Breast epithelium (tissue), 4 donors: ENCODE results near the gene NT5DC2. TPM values are rescaled to one million over a fixed set of nuclear protein-coding genes. Genes with fewer than 3 reads are reported as not detected.

Experiments
- DNase-seq, 2 donors: peaks; one replicate each; pipeline ENCODE4 v3.0.0-alpha.2; 2019; ENCODE audit warnings: low spot score in 2 of 2
- H3K27ac ChIP-seq, 2 donors: fragments of 200-600 bp; sonication (generic) in 1 of 2; one replicate each; pipeline ENCODE4 v1.5.1; 2016 to 2019; ENCODE audit warnings: mild to moderate bottlenecking in 1 of 2
- H3K27me3 ChIP-seq, 2 donors: fragments of 200-600 bp; sonication (generic) in 1 of 2; one replicate each; pipeline versions ENCODE4 v1.5.1 to v1.6.0; 2017 to 2019; ENCODE audit warnings: control low read depth in 1 of 2, mild to moderate bottlenecking in 1 of 2
- H3K36me3 ChIP-seq: fragments of 200-600 bp; one replicate; pipeline ENCODE4 v1.5.1; 2019
- H3K4me1 ChIP-seq, 2 donors: fragments of 200-600 bp; sonication (generic); one replicate each; pipeline ENCODE4 v1.5.1; 2016 to 2019; ENCODE audit warnings: control low read depth in 1 of 2
- H3K4me3 ChIP-seq, 3 donors: fragments of 200-600 bp; sonication (generic); 1 replicate in 2 of 3; 2 replicates in 1 of 3; pipeline ENCODE4 v1.5.1; 2016 to 2019; ENCODE audit warnings: mild to moderate bottlenecking in 3 of 3, moderate library complexity in 2 of 3
- H3K9me3 ChIP-seq, 2 donors: fragments of 200-600 bp; sonication (generic) in 1 of 2; one replicate each; pipeline ENCODE4 v1.5.1; 2016 to 2019; ENCODE audit warnings: control low read depth in 1 of 2
- POLR2A ChIP-seq: fragments of 450-650 bp; IDR thresholded peaks from one replicate; pipeline ENCODE4 v1.6.1; 2016; ENCODE audit warnings: antibody characterized with exemption, mild to moderate bottlenecking, moderate library complexity
- POLR2AphosphoS5 ChIP-seq, 3 donors: sonication (generic); formaldehyde crosslinking; IDR thresholded peaks; one replicate each; pipeline ENCODE4 v1.6.1; 2017; ENCODE audit warnings: antibody characterized with exemption in 3 of 3
- intact Hi-C: fragments of 100-400 bp; cut with DNase I; formaldehyde crosslinking; loops from one replicate; pipeline ENCODE4 v1.15.1; 2023; ENCODE audit warnings: low total_unique reads
- total RNA-seq, 3 donors: library from RNA; depleted of rRNA; stranded (reverse); fragments of >200 nt; gene quantifications; one replicate each; pipeline ENCODE4 v1.1.0, GENCODE V29; 2016
- TF ChIP-seq, protein P1 (sequence below), 3 donors: fragments of 450-650 bp; IDR thresholded peaks; one replicate each; pipeline ENCODE4 v1.5.1; 2016 to 2017; ENCODE audit warnings: antibody characterized with exemption in 3 of 3, mild to moderate bottlenecking in 3 of 3, moderate library complexity in 3 of 3

Gene NT5DC2
- 10 to 100 TPM; 26.5 to 35.7 (median 28.6) TPM for total RNA-seq

DNA sequence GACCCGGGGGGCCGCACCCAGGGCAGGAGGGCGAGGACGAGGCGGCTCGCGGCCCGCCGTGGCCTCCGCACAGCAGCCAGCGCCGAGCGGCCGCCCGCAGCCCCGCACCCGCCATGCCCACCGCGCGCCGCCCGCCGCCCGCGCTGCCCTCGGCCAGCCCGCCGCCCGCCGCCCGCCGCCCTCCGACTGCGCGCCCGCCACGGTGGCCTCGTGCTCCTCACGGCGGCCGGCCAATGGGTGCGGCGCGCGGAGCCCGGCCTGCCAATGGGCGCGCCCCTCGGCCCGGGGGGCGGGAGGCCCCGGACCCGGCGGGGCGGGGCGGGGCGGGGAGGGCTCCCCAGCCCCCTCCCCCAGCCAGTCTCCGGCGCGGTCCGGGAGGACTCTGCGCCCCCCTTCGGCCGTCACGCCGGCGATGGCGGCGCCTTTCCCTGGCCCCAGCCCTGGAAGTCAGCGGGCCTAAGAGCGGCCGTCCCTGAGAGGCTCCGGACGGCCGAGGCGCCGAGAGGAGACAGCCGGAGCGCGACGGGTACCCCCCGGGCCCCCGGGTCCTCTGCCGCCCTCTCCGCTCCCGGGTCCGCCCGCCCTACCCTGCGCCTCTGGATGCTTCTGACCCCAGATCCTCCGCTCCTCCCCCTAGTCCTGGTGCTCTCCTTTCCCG, at the start of gene NT5DC2:
NT5DC2 (minus strand) TSS at position 235 of the 658 bp plus-strand sequence; CDS start at position 115, 120 bp downstream.
- TF ChIP-seq POLR2A (no peak), POLR2AphosphoS5 (IDR thresholded peaks at IDR 0.05) (no peak)
- TF ChIP-seq, protein P1, sequence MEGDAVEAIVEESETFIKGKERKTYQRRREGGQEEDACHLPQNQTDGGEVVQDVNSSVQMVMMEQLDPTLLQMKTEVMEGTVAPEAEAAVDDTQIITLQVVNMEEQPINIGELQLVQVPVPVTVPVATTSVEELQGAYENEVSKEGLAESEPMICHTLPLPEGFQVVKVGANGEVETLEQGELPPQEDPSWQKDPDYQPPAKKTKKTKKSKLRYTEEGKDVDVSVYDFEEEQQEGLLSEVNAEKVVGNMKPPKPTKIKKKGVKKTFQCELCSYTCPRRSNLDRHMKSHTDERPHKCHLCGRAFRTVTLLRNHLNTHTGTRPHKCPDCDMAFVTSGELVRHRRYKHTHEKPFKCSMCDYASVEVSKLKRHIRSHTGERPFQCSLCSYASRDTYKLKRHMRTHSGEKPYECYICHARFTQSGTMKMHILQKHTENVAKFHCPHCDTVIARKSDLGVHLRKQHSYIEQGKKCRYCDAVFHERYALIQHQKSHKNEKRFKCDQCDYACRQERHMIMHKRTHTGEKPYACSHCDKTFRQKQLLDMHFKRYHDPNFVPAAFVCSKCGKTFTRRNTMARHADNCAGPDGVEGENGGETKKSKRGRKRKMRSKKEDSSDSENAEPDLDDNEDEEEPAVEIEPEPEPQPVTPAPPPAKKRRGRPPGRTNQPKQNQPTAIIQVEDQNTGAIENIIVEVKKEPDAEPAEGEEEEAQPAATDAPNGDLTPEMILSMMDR (IDR thresholded peaks at IDR 0.05) = no peak
- Histone ChIP-seq H3K27ac (peak within 1 kb of the TSS; percentile 73 to 94), H3K4me1 (peaks cover 16 to 19% of the 10 kb centered on the region in 2 donors), H3K9me3 (no peaks in the 10 kb centered on the region), H3K36me3 (no peaks in the 10 kb centered on the region), H3K4me3 (peak within 1 kb of the TSS; percentile 64 to 97 (median 70)), H3K27me3 (no peaks in the 10 kb centered on the region)
- peak in 1 of 2 donors; percentile 46 for DNase-seq
- intact Hi-C loops = loop anchor here (10.0 kb wide), 2 partner anchors 59 to 171 kb away; partner anchors contain the start of genes GLT8D1 and SPCS1

DNA sequence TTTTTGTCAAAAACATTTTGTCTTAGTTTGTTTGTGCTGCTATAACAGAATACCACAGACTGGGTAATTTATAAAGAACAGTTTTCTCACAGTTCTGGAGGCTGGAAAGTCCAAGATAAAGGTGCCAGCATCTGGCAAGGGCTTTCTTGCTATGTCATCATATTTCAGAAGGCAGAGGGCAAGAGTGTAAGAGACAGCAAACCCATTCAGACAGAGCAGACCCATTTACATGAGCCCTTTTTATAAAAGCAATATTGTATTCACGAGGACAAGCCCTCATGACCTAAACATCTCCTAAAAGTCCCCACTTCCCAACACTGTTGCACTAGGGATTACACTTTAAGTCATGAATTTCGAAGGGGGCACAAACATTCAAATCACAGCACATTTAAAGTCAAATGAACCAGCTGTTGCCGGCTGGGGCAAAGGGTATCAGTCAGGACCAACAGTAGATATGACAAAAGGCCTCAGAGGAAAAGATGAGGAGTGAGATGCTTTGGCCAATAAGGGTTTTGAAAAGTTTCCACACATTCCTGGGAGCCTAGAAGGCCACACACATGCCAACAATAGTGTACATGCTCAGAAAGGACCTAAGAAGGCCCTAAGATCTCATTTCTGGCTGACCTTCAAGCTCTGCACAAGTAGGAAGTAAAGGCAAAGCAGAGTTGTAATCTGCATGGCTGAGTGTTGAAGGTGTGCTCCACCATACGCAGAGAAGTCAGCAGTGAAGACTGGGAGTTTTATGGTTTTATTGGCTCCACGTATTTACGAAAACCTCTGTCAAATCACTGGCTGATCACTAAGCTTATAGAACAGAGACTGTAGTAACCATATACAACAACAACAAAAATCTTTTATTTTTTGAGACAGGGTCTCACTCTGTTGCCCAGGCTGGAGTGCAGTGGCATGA, 40.7 kb upstream of the NT5DC2 start:
- intact Hi-C loops = loop anchor here (2.0 kb wide), 1 partner anchor 26 kb away; no protein-coding TSS in a partner anchor
- H3K9me3 ChIP-seq = no peaks in the 10 kb centered on the region
- TF ChIP-seq POLR2A (no peak), POLR2AphosphoS5 (IDR thresholded peaks at IDR 0.05) (no peak)
- TF ChIP-seq, protein P1 (IDR thresholded peaks at IDR 0.05) = no peak
- no peak for DNase-seq
- H3K27ac ChIP-seq = no peak overlapping the region
- H3K4me1 ChIP-seq = no peaks in the 10 kb centered on the region
- no peaks in the 10 kb centered on the region for H3K36me3 ChIP-seq
- no peak overlapping the region for H3K4me3 ChIP-seq
- no peaks in the 10 kb centered on the region for H3K27me3 ChIP-seq

DNA sequence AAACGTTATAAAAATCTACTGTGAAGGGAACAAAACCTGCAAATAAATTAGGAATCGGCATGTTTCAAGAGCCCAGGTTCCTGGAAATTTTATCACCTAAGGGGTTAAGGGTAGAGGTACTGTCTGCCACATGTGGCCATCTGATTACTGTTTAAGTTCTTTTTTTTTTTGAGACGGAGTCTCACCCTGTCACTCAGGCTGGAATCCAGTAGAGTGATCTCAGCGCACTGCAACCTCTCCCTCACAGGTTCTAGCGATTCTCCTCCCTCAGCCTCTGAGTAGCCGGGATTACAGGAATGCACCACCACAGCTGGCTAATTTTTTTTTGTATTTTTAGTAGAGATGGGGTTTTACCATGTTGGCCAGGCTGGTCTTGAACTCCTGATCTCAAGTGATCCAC, 38.6 kb upstream of the NT5DC2 start:
- Histone ChIP-seq H3K27ac (no peak overlapping the region), H3K36me3 (no peaks in the 10 kb centered on the region), H3K9me3 (no peaks in the 10 kb centered on the region), H3K27me3 (no peaks in the 10 kb centered on the region), H3K4me3 (no peak overlapping the region), H3K4me1 (no peaks in the 10 kb centered on the region)
- TF ChIP-seq, protein P1 (IDR thresholded peaks at IDR 0.05) = no peak
- TF ChIP-seq POLR2A (no peak), POLR2AphosphoS5 (IDR thresholded peaks at IDR 0.05) (no peak)
- intact Hi-C loops = no loop called here
- DNase-seq = no peak

DNA sequence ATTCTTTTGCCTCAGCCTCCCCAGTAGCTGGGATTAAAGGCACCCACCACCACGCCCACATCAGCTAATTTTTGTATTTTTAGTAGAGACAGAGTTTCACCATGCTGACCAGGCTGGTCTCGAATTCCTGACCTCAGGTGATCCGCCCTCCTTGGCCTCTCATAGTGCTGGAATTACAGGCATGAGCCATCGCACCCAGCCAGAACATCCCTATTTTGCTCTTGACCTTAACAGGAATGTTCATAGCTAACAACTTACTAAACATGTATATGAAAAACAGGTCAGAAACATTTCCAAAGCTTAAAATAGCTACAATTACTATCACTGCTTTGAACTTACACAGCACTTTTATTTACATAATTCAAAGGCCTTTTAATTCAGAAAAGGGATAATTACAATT, 36.4 kb upstream of the NT5DC2 start:
- no peak for DNase-seq
- intact Hi-C loops = no loop called here
- Histone ChIP-seq H3K27ac (no peak overlapping the region), H3K27me3 (no peaks in the 10 kb centered on the region), H3K4me1 (no peaks in the 10 kb centered on the region), H3K9me3 (no peaks in the 10 kb centered on the region), H3K4me3 (no peak overlapping the region), H3K36me3 (no peaks in the 10 kb centered on the region)
- TF ChIP-seq POLR2A = no peak

GRCh38 chr3:52568069-52568468, 34.4 kb upstream of the NT5DC2 start:
- H3K36me3 ChIP-seq = no peaks in the 10 kb centered on the region
- no peaks in the 10 kb centered on the region for H3K9me3 ChIP-seq
- no peak for DNase-seq
- H3K4me1 ChIP-seq = no peaks in the 10 kb centered on the region
- no peaks in the 10 kb centered on the region for H3K27me3 ChIP-seq
- H3K4me3 ChIP-seq = no peak overlapping the region
- TF ChIP-seq, protein P1 (IDR thresholded peaks at IDR 0.05) = no peak
- TF ChIP-seq POLR2A (no peak), POLR2AphosphoS5 (IDR thresholded peaks at IDR 0.05) (no peak)
- no peak overlapping the region for H3K27ac ChIP-seq
- intact Hi-C loops = no loop called here
